Testis (tissue), 3 donors: Measurements from ENCODE around the gene DUOX1. TPM values are rescaled to one million over a fixed set of nuclear protein-coding genes. Genes with fewer than 3 reads are reported as not detected.

Experiments
- DNase-seq: peaks from one replicate; pipeline ENCODE4 v3.0.0-alpha.2; 2019
- H3K27ac ChIP-seq, 2 donors: fragments of 200-600 bp; sonication (generic); one replicate each; pipeline ENCODE4 v1.5.1; 2019
- H3K27me3 ChIP-seq: fragments of 200-600 bp; sonication (generic); one replicate; pipeline ENCODE4 v1.5.1; 2019
- H3K36me3 ChIP-seq: fragments of 200-600 bp; sonication (generic); one replicate; pipeline ENCODE4 v1.5.1; 2017; ENCODE audit warnings: low read depth; ENCODE audit errors: missing control alignments
- H3K4me1 ChIP-seq: fragments of 200-600 bp; sonication (generic); one replicate; pipeline ENCODE4 v1.5.1; 2019
- H3K4me3 ChIP-seq, 2 donors: fragments of 200-600 bp; sonication (generic); one replicate each; pipeline ENCODE4 v1.5.1; 2017 to 2019
- H3K9me3 ChIP-seq: fragments of 200-600 bp; sonication (generic); one replicate; pipeline ENCODE4 v1.5.1; 2017
- POLR2A ChIP-seq: fragments of 450-650 bp; IDR thresholded peaks from one replicate; pipeline ENCODE4 v1.6.1; 2017; ENCODE audit warnings: antibody characterized with exemption, mild to moderate bottlenecking, moderate library complexity
- WGBS, 2 donors: methylation state at CpG; one replicate each; pipeline ENCODE4 v1.1.5; 2018; 5-methylcytosine and 5-hydroxymethylcytosine counted together
- intact Hi-C: fragments of 100-400 bp; cut with DNase I; formaldehyde crosslinking; loops from one replicate; pipeline ENCODE4 v1.15.1; 2023; ENCODE audit warnings: low total_unique reads
- polyA plus RNA-seq: library from polyadenylated mRNA; stranded (reverse); fragments of 350-450 nt; fragmentation: Illumina TruSeq; extraction: RNeasy Lipid Tissue Mini Kit (QIAGEN cat#74804); gene quantifications from one replicate; pipeline ENCODE4 v1.2.3, GENCODE V29; 2014; ENCODE audit warnings: low read depth, low replicate concordance; ENCODE audit not compliant: insufficient read depth
- total RNA-seq, 2 donors: library from RNA; depleted of rRNA; stranded (reverse); fragments of >200 nt; gene quantifications; one replicate each; pipeline ENCODE4 v1.2.3, GENCODE V29; 2016
- TF ChIP-seq, protein P1 (sequence below), 3 experiments: fragments of 450-650 bp in 2 of 3; fragments of 200-600 bp in 1 of 3; sonication (generic) in 1 of 3; IDR thresholded peaks; one replicate each; pipeline ENCODE4 v1.5.1; 2016 to 2019; ENCODE audit warnings: antibody characterized with exemption in 3 of 3, mild to moderate bottlenecking in 2 of 3, moderate library complexity in 1 of 3

DUOX1 gene
- total and polyA plus RNA-seq, 3 donors from 2014 or later = 2.8 to 5.7 (median 5.3) TPM

DNA sequence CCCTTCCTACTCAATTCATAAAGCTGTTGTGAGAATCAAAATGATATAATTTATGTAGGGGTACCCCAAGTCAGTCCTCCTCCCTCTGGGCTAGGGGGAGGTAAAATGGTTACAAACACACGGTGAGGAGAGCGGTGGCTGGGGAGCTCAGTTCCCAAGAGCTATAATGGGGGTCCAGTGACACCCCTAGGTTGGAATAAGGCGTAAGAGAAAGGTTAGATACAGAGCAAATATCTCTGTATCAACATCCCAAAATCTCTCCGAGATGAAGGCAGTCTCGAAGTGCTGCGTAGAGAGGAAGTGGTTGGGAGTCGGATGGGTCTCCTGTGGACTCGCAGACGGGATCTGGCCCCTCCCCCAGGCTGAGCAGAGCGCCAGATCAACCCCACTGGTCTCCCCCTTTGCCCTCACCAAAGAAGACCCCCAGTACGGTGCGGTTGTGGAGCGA, 17.6 kb upstream of the DUOX1 start:
- no peak overlapping the region for H3K4me3 ChIP-seq
- no peaks in the 10 kb centered on the region for H3K36me3 ChIP-seq
- H3K9me3 ChIP-seq = no peaks in the 10 kb centered on the region
- intact Hi-C loops = no loop called here
- WGBS, 2 donors = 5 to 9% methylated on average over 9 to 13 of the region's 13 CpGs
- H3K4me1 ChIP-seq = peaks cover 13% of the 10 kb centered on the region
- TF ChIP-seq POLR2A = no peak
- TF ChIP-seq, protein P1, sequence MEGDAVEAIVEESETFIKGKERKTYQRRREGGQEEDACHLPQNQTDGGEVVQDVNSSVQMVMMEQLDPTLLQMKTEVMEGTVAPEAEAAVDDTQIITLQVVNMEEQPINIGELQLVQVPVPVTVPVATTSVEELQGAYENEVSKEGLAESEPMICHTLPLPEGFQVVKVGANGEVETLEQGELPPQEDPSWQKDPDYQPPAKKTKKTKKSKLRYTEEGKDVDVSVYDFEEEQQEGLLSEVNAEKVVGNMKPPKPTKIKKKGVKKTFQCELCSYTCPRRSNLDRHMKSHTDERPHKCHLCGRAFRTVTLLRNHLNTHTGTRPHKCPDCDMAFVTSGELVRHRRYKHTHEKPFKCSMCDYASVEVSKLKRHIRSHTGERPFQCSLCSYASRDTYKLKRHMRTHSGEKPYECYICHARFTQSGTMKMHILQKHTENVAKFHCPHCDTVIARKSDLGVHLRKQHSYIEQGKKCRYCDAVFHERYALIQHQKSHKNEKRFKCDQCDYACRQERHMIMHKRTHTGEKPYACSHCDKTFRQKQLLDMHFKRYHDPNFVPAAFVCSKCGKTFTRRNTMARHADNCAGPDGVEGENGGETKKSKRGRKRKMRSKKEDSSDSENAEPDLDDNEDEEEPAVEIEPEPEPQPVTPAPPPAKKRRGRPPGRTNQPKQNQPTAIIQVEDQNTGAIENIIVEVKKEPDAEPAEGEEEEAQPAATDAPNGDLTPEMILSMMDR (IDR thresholded peaks at IDR 0.05) = no peak
- DNase-seq = no peak
- H3K27me3 ChIP-seq = no peaks in the 10 kb centered on the region
- no peak overlapping the region for H3K27ac ChIP-seq

DNA sequence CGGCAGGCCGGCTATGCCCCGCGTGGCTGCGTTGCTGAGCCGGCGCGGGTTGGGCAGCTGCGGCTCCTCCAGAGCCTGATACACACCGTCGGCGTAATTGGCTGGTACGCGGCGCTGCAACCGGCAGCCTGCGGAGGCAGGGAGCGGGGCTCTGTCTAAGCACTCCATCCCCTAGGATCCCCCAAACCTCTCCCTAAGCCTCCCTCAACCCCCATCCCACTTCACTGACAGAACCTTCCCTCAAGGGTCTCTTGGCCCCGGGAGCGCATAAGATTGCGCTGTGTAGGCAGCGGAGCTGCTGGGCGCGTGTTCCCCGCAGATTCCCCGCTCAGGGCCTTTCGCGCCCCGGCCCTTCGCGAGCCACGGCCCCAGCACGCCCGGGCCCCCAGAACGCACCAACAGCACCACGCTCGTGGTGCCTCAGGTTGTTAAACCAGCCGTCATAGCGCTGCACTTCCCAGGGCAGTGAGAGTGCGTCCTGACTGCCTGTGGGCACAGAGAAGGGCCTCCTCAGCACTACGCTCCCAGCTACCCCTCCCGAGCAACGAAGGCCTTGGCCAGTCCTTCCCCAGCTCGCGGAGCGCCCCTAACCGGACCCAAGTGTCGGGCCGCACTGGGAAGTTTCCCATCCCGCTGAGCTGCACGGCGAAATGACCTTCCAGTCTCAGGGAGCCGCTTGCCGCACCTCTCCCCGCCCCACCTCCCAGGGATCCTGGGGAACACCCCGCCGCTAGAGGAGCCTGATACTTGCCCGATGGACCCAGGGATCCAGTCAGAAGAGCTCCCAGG, 17.0 kb upstream of the DUOX1 start:
- Histone ChIP-seq H3K4me3 (no peak overlapping the region), H3K27me3 (no peaks in the 10 kb centered on the region), H3K9me3 (no peaks in the 10 kb centered on the region), H3K36me3 (no peaks in the 10 kb centered on the region), H3K27ac (no peak overlapping the region), H3K4me1 (peaks cover 15% of the 10 kb centered on the region)
- whole genome bisulfite sequencing, 2 donors = 3 to 8% methylated on average over 19 to 52 of the region's 58 CpGs
- no peak for DNase-seq
- TF ChIP-seq POLR2A = no peak
- TF ChIP-seq, protein P1 (IDR thresholded peaks at IDR 0.05) = no peak
- intact Hi-C loops = no loop called here

DNA sequence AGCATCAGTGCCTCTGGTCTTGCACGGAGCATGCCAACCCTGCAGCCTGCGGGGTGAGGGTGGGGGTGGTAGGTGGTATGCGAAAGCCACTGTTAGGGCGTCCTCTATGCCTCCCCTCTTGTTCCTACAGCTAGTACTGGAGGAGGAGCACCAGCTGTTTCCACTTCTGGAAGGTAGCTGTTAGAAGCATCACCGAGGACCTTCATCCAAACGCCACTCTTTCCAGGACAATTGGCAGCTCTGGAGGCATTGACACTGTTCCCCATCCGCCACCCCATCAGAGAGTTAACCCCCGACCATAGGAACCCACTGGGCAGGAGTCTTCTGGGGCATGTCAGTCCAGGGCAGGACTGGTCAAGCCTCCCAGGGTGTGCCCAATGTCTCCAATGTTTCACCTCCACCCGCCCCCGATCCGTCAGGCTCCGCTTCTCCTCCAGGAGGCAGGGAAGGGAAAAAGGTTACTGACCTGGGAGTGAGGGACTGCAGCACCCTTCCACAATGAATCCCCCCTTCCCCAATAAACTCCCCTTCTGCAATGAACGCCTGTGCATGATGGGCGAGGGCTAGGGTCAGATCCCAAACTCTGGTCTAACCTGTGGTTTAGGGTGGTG, 16.3 kb upstream of the DUOX1 start:
- H3K27ac ChIP-seq = no peak overlapping the region
- H3K27me3 ChIP-seq = no peaks in the 10 kb centered on the region
- TF ChIP-seq, protein P1 (IDR thresholded peaks at IDR 0.05) = no peak
- no peak for TF ChIP-seq POLR2A
- no peak for DNase-seq
- H3K9me3 ChIP-seq = no peaks in the 10 kb centered on the region
- peaks cover 17% of the 10 kb centered on the region for H3K4me1 ChIP-seq
- intact Hi-C loops = no loop called here
- no peak overlapping the region for H3K4me3 ChIP-seq
- 6 to 21% methylated on average over 11 to 14 of the region's 14 CpGs for WGBS, 2 donors
- no peaks in the 10 kb centered on the region for H3K36me3 ChIP-seq

DNA sequence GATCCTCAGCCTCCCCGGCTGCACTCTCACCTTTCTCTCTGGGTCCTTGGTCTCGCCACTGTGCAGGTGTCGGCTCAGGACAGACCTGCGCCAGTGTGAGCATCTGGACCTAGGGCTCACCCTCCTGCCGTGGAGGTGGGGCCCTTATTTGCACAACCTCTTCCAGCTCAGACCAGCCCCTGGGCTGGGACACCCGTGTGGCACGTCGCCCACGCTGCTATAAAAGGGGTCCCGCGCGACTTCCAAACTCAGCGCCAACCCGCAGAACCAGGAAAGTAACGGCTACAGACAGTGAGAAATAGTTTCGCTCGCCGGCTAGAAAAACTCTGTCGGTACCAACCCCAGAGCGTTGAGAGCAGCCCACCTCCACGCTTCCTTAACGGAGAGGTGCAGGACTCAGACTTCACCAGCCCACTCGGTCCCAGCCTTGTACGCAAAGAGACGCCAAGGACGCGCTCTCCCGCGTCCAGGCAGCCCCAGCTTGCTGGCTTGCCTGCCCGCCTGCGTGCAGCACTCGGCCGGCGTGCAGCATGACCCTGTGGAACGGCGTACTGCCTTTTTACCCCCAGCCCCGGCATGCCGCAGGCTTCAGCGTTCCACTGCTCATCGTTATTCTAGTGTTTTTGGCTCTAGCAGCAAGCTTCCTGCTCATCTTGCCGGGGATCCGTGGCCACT, 15.6 kb upstream of the DUOX1 start, which contains the start of the genes DUOX2 and DUOXA2:
TSS of gene DUOX2 (minus strand) at position 97 of the 675 bp plus-strand sequence. CDS start 761 bp downstream, outside the sequence.
TSS of gene DUOXA2 (plus strand) at position 251 of the 675 bp plus-strand sequence. CDS start at position 531, 280 bp downstream.
- TF ChIP-seq, protein P1 (IDR thresholded peaks at IDR 0.05) = no peak
- TF ChIP-seq POLR2A = no peak
- Histone ChIP-seq H3K27ac (no peak within 1 kb of the TSS), H3K9me3 (no peaks in the 10 kb centered on the region), H3K27me3 (no peaks in the 10 kb centered on the region), H3K36me3 (no peaks in the 10 kb centered on the region), H3K4me1 (peaks cover 17% of the 10 kb centered on the region), H3K4me3 (no peak within 1 kb of the TSS)
- DNase-seq = no peak
- intact Hi-C loops = no loop called here
- 0 to 1% methylated on average over 30 to 42 of the region's 42 CpGs for WGBS, 2 donors
